Breast epithelium (tissue), 4 donors: Measurements from ENCODE around the gene ELMO1. TPM values are rescaled to one million over a fixed set of nuclear protein-coding genes. Genes with fewer than 3 reads are reported as not detected.

Experiments
- DNase-seq, 2 donors: peaks; one replicate each; pipeline ENCODE4 v3.0.0-alpha.2; 2019; ENCODE audit warnings: low spot score in 2 of 2
- H3K27ac ChIP-seq, 2 donors: fragments of 200-600 bp; sonication (generic) in 1 of 2; one replicate each; pipeline ENCODE4 v1.5.1; 2016 to 2019; ENCODE audit warnings: mild to moderate bottlenecking in 1 of 2
- H3K27me3 ChIP-seq, 2 donors: fragments of 200-600 bp; sonication (generic) in 1 of 2; one replicate each; pipeline versions ENCODE4 v1.5.1 to v1.6.0; 2017 to 2019; ENCODE audit warnings: control low read depth in 1 of 2, mild to moderate bottlenecking in 1 of 2
- H3K36me3 ChIP-seq: fragments of 200-600 bp; one replicate; pipeline ENCODE4 v1.5.1; 2019
- H3K4me1 ChIP-seq, 2 donors: fragments of 200-600 bp; sonication (generic); one replicate each; pipeline ENCODE4 v1.5.1; 2016 to 2019; ENCODE audit warnings: control low read depth in 1 of 2
- H3K4me3 ChIP-seq, 3 donors: fragments of 200-600 bp; sonication (generic); 1 replicate in 2 of 3; 2 replicates in 1 of 3; pipeline ENCODE4 v1.5.1; 2016 to 2019; ENCODE audit warnings: mild to moderate bottlenecking in 3 of 3, moderate library complexity in 2 of 3
- H3K9me3 ChIP-seq, 2 donors: fragments of 200-600 bp; sonication (generic) in 1 of 2; one replicate each; pipeline ENCODE4 v1.5.1; 2016 to 2019; ENCODE audit warnings: control low read depth in 1 of 2
- POLR2A ChIP-seq: fragments of 450-650 bp; IDR thresholded peaks from one replicate; pipeline ENCODE4 v1.6.1; 2016; ENCODE audit warnings: antibody characterized with exemption, mild to moderate bottlenecking, moderate library complexity
- POLR2AphosphoS5 ChIP-seq, 3 donors: sonication (generic); formaldehyde crosslinking; IDR thresholded peaks; one replicate each; pipeline ENCODE4 v1.6.1; 2017; ENCODE audit warnings: antibody characterized with exemption in 3 of 3
- intact Hi-C: fragments of 100-400 bp; cut with DNase I; formaldehyde crosslinking; loops from one replicate; pipeline ENCODE4 v1.15.1; 2023; ENCODE audit warnings: low total_unique reads
- total RNA-seq, 3 donors: library from RNA; depleted of rRNA; stranded (reverse); fragments of >200 nt; gene quantifications; one replicate each; pipeline ENCODE4 v1.1.0, GENCODE V29; 2016
- TF ChIP-seq, protein P1 (sequence below), 3 donors: fragments of 450-650 bp; IDR thresholded peaks; one replicate each; pipeline ENCODE4 v1.5.1; 2016 to 2017; ENCODE audit warnings: antibody characterized with exemption in 3 of 3, mild to moderate bottlenecking in 3 of 3, moderate library complexity in 3 of 3

ELMO1 gene
- total RNA-seq, 3 donors from 2014 or later: 49.5 to 110 (median 66.9) TPM

DNA sequence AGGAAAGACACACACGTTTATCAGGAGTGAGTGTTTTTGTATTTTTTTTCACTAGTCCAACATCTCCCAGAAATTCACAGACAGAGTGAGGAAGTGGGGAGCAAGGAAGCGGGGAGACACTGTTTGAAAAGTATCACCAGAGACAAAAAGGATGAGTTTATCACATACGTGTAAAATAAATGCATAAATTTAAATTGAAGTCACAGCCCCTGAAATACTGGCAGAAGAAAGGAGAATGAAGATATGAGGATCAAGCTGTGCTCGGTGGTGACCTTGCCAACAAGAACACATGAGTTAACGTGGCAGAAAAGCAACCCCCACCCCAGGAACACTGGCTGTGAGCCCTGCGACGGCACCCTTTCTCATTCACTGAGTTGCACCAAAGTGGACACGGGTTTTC lies 407.2 kb downstream of the ELMO1 start:
- H3K4me3 ChIP-seq: no peak overlapping the region
- no peak for TF ChIP-seq POLR2AphosphoS5 (IDR thresholded peaks at IDR 0.05)
- TF ChIP-seq, protein P1, sequence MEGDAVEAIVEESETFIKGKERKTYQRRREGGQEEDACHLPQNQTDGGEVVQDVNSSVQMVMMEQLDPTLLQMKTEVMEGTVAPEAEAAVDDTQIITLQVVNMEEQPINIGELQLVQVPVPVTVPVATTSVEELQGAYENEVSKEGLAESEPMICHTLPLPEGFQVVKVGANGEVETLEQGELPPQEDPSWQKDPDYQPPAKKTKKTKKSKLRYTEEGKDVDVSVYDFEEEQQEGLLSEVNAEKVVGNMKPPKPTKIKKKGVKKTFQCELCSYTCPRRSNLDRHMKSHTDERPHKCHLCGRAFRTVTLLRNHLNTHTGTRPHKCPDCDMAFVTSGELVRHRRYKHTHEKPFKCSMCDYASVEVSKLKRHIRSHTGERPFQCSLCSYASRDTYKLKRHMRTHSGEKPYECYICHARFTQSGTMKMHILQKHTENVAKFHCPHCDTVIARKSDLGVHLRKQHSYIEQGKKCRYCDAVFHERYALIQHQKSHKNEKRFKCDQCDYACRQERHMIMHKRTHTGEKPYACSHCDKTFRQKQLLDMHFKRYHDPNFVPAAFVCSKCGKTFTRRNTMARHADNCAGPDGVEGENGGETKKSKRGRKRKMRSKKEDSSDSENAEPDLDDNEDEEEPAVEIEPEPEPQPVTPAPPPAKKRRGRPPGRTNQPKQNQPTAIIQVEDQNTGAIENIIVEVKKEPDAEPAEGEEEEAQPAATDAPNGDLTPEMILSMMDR (IDR thresholded peaks at IDR 0.05): no peak
- no peak for TF ChIP-seq POLR2A

GRCh38 chr7:37040330-37040729 lies 408.3 kb downstream of the ELMO1 start:
- Histone ChIP-seq H3K4me1 (no peaks in the 10 kb centered on the region), H3K4me3 (no peak overlapping the region), H3K27me3 (no peaks in the 10 kb centered on the region), H3K9me3 (peaks cover 6 to 8% of the 10 kb centered on the region in 2 donors), H3K27ac (no peak overlapping the region), H3K36me3 (no peaks in the 10 kb centered on the region)
- intact Hi-C loops: no loop called here
- no peak for DNase-seq
- TF ChIP-seq POLR2AphosphoS5 (IDR thresholded peaks at IDR 0.05): no peak
- no peak for TF ChIP-seq POLR2A
- TF ChIP-seq, protein P1 (IDR thresholded peaks at IDR 0.05): no peak

More for the DNA sequence above, 407.2 kb downstream of the ELMO1 start:
- Histone ChIP-seq H3K36me3 (no peaks in the 10 kb centered on the region), H3K9me3 (peaks cover 6 to 8% of the 10 kb centered on the region in 2 donors), H3K4me1 (no peaks in the 10 kb centered on the region), H3K27me3 (no peaks in the 10 kb centered on the region), H3K27ac (no peak overlapping the region)
- no peak for DNase-seq
- intact Hi-C loops: no loop called here

GRCh38 chr7:37039131-37039749 lies 409.4 kb downstream of the ELMO1 start:
- Histone ChIP-seq H3K27ac (no peak overlapping the region), H3K9me3 (peaks cover 6 to 8% of the 10 kb centered on the region in 2 donors), H3K4me1 (no peaks in the 10 kb centered on the region), H3K36me3 (no peaks in the 10 kb centered on the region), H3K27me3 (no peaks in the 10 kb centered on the region), H3K4me3 (no peak overlapping the region)
- TF ChIP-seq, protein P1 (IDR thresholded peaks at IDR 0.05): no peak
- TF ChIP-seq POLR2A: no peak
- no peak for TF ChIP-seq POLR2AphosphoS5 (IDR thresholded peaks at IDR 0.05)
- intact Hi-C loops: no loop called here
- DNase-seq: no peak

DNA sequence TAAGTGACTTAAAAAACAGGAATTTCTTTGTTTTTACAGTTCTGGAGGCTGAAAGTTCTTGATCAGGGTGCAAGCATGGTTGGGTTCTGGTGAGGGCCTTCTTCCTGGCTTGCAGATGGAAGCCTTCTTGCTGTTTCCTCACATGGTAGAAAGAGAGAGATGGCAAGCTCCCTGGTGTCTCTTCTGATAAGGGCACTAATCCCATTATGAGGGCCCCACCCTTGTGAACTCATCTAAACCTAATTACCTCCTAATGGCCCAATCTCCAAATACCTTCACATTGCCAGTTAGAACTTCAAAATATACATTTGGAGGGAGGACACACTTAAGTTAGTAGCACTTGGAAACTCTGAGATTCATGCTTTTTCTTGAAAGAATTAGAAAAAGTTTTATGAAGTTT lies 410.0 kb downstream of the ELMO1 start:
- H3K27me3 ChIP-seq: no peaks in the 10 kb centered on the region
- H3K4me3 ChIP-seq: no peak overlapping the region
- no peak overlapping the region for H3K27ac ChIP-seq
- TF ChIP-seq POLR2AphosphoS5 (IDR thresholded peaks at IDR 0.05) (no peak), POLR2A (no peak)
- TF ChIP-seq, protein P1 (IDR thresholded peaks at IDR 0.05): no peak
- no peak for DNase-seq
- no peaks in the 10 kb centered on the region for H3K36me3 ChIP-seq
- intact Hi-C loops: no loop called here
- no peaks in the 10 kb centered on the region for H3K4me1 ChIP-seq
- H3K9me3 ChIP-seq: peaks cover 6 to 8% of the 10 kb centered on the region in 2 donors

DNA sequence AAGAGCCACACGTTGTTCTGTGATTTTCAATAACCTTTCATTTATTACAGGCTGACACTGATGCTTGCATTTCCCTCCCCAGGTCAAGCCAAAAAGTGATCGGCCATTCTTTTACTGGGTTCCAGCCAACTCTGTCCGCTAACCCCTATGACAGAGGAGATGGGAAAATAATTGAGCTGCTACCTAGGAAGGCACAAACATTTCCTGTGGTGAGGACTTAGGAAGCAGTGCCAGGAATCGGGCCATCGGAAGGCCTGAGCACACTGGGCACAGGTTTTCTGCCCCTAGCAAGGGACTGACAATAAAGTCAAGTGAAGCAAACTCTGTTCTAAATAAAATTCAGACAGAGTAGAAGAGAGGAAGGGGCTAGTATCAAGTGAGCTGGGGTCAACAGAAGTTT lies 411.4 kb downstream of the ELMO1 start:
- no peak for DNase-seq
- TF ChIP-seq POLR2A (no peak), POLR2AphosphoS5 (IDR thresholded peaks at IDR 0.05) (no peak)
- TF ChIP-seq, protein P1 (IDR thresholded peaks at IDR 0.05): no peak
- Histone ChIP-seq H3K27ac (no peak overlapping the region), H3K4me1 (peaks cover 0 to 3% of the 10 kb centered on the region in 2 donors), H3K4me3 (no peak overlapping the region), H3K36me3 (no peaks in the 10 kb centered on the region), H3K9me3 (peaks cover 6 to 8% of the 10 kb centered on the region in 2 donors), H3K27me3 (no peaks in the 10 kb centered on the region)
- intact Hi-C loops: no loop called here
